Activated CD4-positive, alpha-beta T cell treated with anti-CD3 and anti-CD28 coated beads, Interleukin-2, amount 10 ng/mL, durations not matched to agents 24 days and 14 days (primary cell): ENCODE data around the gene BPIFA3. TPM values are rescaled to one million over a fixed set of nuclear protein-coding genes. Genes with fewer than 3 reads are reported as not detected.

Experiments
- total RNA-seq: library from RNA; stranded (reverse); gene quantifications from 2 replicates; pipeline ENCODE4 v1.2.3, GENCODE V29; 2022

The BPIFA3 gene
- total RNA-seq, 1 donor from 2014 or later, result not detected

Other genes with a start within 250 kb of the BPIFA3 start
- gene SUN5, start 212.9 kb upstream of the BPIFA3 start, total RNA-seq, result not detected in 2 replicates
- gene BPIFB2, start 209.6 kb upstream of the BPIFA3 start, total RNA-seq, result not detected in 2 replicates
- gene BPIFB6, start 185.7 kb upstream of the BPIFA3 start, total RNA-seq, result not detected in 2 replicates
- gene BPIFB3, start 163.4 kb upstream of the BPIFA3 start, total RNA-seq, result not detected in 2 replicates
- not detected in 2 replicates for gene BPIFB4, start 137.7 kb upstream of the BPIFA3 start, total RNA-seq
- not detected in 2 replicates for gene BPIFA2, start 49.2 kb upstream of the BPIFA3 start, total RNA-seq
- gene BPIFA1, start 18.6 kb downstream of the BPIFA3 start, total RNA-seq, result not detected in 2 replicates
- not detected in 2 replicates for gene BPIFB1, start 65.9 kb downstream of the BPIFA3 start, total RNA-seq
- 49.9 and 52.9 TPM in 2 replicates for gene CDK5RAP1, start 184.2 kb downstream of the BPIFA3 start, total RNA-seq
- 0.91 and 1.0 TPM in 2 replicates for gene SNTA1, start 226.4 kb downstream of the BPIFA3 start, total RNA-seq